HepG2 (cell line): ENCODE measurements around the gene PRELID1.

Experiments used
- ATF2 ChIP-seq: sonication (generic); formaldehyde crosslinking; IDR thresholded peaks from 2 replicates; pipeline ENCODE4 v1.4.0; 2020; ENCODE audit warnings: missing genetic modification reagents
- CBX2 ChIP-seq, 2 experiments: fragments of 200-600 bp in 1 of 2; sonication (generic); formaldehyde crosslinking in 1 of 2; IDR thresholded peaks; 2 replicates each; pipeline versions ENCODE4 v1.7.0 to v1.8.1; 2018 to 2022; ENCODE audit warnings: low read depth in 2 of 2, low read length in 1 of 2, mild to moderate bottlenecking in 1 of 2, missing genetic modification reagents in 1 of 2
- CTCF ChIP-seq: sonication (generic); formaldehyde crosslinking; IDR thresholded peaks from 2 replicates; pipeline ENCODE4 v1.5.0; 2020; ENCODE audit warnings: mild to moderate bottlenecking, missing genetic modification reagents, moderate library complexity
- HDAC1 ChIP-seq: sonication (generic); formaldehyde crosslinking; IDR thresholded peaks from 2 replicates; pipeline ENCODE4 v1.5.1; 2020; ENCODE audit warnings: mild to moderate bottlenecking, missing genetic modification reagents
- MAFK ChIP-seq, 2 experiments: IDR thresholded peaks in 1 of 2; conservative IDR thresholded peaks in 1 of 2; 2 replicates each; pipeline ENCODE4 v1.6.1; 2011; ENCODE audit warnings: improper control_type of control experiment in 2 of 2, low read length in 2 of 2
- SETDB1 ChIP-seq: sonication (generic); formaldehyde crosslinking; IDR thresholded peaks from 2 replicates; pipeline ENCODE4 v1.5.1; 2020; ENCODE audit warnings: missing genetic modification reagents, mild to moderate bottlenecking, borderline replicate concordance
- SPEN ChIP-seq: sonication (generic); formaldehyde crosslinking; IDR thresholded peaks from 2 replicates; pipeline ENCODE4 v1.5.1; 2020; ENCODE audit warnings: low read depth, mild to moderate bottlenecking, missing genetic modification reagents
- SYNCRIP ChIP-seq: fragments of 200-400 bp; formaldehyde crosslinking; IDR thresholded peaks from 2 replicates; pipeline ENCODE4 v1.6.1; 2018; ENCODE audit warnings: mild to moderate bottlenecking, low read depth, low read length; ENCODE audit not compliant: insufficient read depth
- ZBTB44 ChIP-seq: sonication (generic); formaldehyde crosslinking; IDR thresholded peaks from 2 replicates; pipeline ENCODE4 v1.4.0; 2020; ENCODE audit warnings: missing genetic modification reagents
- ZFP36 ChIP-seq: fragments of 150-350 bp; IDR thresholded peaks from 2 replicates; pipeline ENCODE4 v1.6.1; 2018; ENCODE audit warnings: borderline replicate concordance, low read length, low read depth; ENCODE audit not compliant: partially characterized antibody
- ZNF567 ChIP-seq: sonication (generic); formaldehyde crosslinking; IDR thresholded peaks from 2 replicates; pipeline ENCODE4 v1.8.1; 2023; ENCODE audit warnings: mild to moderate bottlenecking, missing genetic modification reagents, borderline replicate concordance

GRCh38 chr5:177347699-177348098 is 44.1 kb downstream of the PRELID1 start:
- TF ChIP-seq ZFP36 (no peak), CTCF (CRISPR knock-in tag) (no peak), CBX2 (IDR thresholded peaks at IDR 0.05; ENCODE audit: low read depth, low read length) (no peak), CBX2 (CRISPR knock-in tag; IDR thresholded peaks at IDR 0.05; ENCODE audit: low read depth) (no peak), SYNCRIP (no peak), MAFK (conservative IDR thresholded peaks at IDR 0.05 in 1 of 2, IDR thresholded peaks at IDR 0.05 in 1 of 2; ENCODE audit: low read length in 2 of 2) (no peak), ATF2 (CRISPR knock-in tag) (no peak), SETDB1 (CRISPR knock-in tag) (no peak), SPEN (CRISPR knock-in tag) (no peak), ZBTB44 (CRISPR knock-in tag) (no peak), HDAC1 (CRISPR knock-in tag) (no peak), ZNF567 (no peak)
